NAMALWA (cell line): ENCODE data around the gene OR51A2.
"Not testable (repeated sequence)": the region's sequence is repeated elsewhere in the genome, so short reads cannot be mapped to it uniquely, and the experiment has no call there.

ENCODE experiments used
- DNase-seq: peaks from one replicate; pipeline ENCODE4 v3.0.0-alpha.2; 2015; ENCODE audit warnings: low spot score

OR51A2 gene, protein sequence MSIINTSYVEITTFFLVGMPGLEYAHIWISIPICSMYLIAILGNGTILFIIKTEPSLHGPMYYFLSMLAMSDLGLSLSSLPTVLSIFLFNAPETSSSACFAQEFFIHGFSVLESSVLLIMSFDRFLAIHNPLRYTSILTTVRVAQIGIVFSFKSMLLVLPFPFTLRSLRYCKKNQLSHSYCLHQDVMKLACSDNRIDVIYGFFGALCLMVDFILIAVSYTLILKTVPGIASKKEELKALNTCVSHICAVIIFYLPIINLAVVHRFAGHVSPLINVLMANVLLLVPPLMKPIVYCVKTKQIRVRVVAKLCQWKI

DNA sequence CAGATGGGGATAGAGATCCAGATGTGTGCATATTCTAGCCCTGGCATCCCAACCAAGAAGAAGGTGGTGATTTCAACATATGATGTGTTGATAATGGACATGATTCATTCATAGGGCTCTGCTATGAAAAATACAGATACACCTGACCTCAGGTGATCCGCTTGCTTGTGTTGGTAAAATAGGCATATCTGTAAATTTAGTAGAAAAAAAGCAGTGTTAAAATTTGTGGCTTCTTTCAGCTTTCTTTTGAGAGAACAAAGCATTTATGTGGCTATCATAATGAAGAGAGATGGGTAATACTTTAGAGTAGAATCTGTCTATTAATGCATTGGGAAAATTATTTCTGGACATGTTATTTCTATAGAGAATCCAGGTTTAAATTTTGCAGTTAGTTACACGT, at the start of gene OR51A2:
TSS of gene OR51A2 (minus strand) at position 101 of the 400 bp plus-strand sequence. CDS start at position 101, 0 bp downstream.
- DNase-seq = not testable (repeated sequence)

DNA sequence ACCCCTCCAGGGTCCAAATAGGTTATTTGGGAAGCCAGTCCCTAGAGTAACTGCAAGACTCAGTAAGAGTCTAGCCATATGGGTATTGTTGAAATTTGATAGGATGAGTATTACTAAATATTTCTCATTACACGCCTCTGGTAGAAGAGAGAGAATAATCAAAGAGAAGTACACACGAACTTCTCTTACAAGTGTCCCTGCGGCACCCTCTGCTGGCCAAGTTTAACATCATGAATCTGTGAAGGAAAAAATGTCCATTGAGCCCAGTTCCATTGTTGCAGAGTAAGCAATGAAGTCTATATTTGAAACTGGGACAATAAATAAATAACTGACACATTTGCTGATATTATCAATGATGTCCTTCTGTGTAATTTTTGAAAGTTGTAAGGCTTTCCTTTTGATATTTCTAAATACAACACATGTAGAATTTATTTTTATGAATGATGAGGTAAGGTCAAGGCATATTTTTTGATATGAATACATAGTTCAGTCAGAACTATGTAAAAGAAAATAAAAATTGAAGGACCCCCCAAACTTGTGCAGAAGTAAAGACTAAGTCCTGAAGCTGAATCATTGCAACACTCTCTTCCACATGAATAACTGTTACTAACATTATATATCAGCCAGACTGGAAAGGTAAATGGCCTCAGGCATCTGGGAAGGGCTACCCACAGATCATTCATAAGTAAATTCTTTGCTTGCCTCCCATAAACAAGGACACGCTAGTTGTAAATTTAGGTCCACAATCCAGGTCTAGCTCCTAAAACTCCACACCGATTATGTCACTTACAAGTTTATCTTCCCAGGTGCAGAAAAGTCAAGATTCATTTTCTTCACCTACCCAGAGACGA, 49.1 kb upstream of the OR51A2 start:
- DNase-seq = peak; percentile 64

DNA sequence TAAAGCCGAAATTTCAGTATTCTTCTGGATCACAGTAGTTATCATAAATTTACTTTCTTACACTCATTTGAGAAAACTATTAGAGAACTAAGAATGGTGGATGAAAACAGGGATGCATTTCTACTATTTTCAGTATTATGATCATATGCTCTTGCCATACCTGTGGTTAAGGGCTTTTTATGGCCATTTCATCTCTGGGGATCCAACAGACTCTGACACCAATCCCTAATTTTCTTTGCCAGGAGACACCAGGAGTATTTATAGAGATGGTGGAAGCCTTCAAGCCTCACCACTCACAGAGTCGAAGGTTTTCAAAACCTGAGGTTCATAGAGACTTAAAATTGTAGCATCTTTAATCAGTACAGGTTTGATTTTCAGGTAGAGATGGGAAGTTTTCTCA, 39.0 kb upstream of the OR51A2 start, which contains the start of gene OR51L1:
TSS of gene OR51L1 (plus strand) at position 301 of the 400 bp plus-strand sequence. CDS start 4,132 bp downstream, outside the sequence.
- no peak for DNase-seq

DNA sequence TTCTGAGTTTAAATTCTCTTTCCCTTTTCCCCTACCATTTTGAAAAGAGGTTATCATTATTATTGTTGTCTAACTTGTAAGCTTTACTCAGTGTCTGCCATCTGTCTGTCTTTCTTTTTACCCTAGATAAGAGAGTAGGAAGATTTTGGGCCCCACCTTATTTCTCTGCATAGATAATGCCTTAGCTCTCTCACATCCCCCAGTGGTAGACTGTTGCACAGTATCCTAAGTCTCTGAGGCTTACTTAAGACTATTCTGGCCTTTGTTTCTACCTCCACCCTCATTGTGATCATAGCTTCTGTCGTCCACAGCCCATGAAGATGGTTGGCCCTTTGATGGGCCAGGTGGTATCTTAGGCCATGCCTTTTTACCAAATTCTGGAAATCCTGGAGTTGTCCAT, 35.5 kb upstream of the OR51A2 start:
- peak; percentile 23 for DNase-seq

DNA sequence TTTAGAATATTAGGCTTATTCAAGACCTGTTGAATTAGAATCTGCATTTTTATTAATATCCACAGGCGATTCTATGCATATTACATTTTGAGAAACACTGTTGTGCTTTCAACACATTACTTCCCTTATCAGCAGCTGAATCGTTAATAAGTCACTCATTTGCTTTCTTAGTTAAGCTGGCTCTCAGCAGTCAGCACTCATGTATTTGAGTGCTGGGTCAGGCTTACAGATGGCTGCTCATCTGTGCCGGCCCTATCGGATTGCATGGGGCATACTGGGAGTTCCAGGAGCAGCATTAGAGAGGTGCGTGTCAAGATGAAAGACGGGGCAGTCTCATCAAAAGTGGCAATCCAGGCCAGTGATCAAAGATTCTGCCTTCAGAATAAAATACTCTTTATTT, 28.3 kb upstream of the OR51A2 start:
- DNase-seq = no peak

DNA sequence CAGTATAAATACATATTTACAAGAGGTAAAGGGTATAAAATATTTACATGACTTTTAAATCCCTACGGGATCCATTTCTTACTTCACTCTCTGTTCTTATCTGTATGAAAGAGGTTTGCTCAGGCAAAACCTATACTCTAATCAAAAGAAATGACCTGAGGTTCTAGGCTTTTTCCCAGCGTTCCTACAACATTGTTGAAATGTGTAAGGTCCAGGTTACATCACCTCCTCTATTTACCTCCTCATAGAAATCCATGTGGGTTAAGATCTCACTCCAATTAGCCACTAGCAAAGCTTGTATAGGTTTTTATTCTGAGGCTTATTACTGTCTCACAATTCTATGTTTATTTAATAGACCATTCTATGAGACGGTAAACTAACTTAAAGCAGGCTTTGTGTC, 27.2 kb upstream of the OR51A2 start:
- no peak for DNase-seq

DNA sequence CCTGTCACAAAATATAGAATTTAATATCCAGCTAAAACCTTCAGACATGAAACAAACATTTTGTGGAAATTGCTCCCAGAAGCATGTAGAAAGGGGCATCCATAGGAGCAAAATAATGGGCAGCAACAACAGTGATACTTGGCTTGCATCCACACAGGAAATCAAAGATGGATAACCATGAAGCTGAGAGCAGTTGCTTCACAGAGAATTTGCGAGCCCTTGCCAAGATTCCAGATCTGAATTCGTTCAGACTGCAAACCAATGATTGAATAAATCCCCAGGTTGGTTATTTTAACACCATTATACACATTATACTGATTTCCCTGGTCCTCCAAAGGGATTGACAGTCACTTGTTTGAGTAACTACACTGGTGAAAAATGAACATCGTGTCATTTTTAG, 23.5 kb upstream of the OR51A2 start:
- DNase-seq = no peak

DNA sequence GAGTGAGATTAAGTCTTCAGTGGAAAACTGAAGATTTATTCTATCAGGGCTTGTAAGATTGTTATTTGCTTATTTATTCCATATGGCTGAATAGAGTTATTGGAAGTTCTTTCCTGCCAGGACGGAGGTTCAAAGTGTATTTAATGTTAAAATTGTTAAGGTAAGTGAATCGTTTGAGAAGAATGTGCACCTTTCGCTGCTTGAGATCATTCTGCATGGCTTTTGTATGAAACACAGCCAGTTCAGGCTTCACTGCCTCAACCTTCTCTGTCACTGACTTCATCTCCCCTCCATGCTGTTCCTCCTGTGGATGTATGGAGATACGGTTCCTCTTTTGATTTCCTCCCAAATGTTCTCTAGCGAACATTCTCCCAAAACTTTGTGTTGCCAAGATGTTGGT, 19.9 kb upstream of the OR51A2 start:
- no peak for DNase-seq

DNA sequence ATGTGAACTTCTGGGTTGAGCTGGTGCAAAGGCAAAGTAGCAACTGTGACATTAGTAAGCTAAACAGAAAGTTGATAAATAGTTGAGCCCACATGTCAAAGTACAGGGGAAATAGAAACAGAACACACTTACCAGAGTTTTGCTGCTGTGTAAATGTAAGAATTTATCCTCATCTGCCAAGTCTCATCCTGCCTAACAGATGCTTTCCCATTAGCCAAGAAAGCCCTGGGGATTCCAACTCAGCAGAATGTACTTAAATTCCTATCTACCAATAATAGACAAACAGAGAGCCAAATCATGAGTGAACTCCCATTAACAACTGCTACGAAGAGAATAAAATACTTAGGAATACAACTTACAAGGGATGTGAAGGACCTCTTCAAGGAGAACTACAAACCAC, 7.3 kb upstream of the OR51A2 start:
- DNase-seq = no peak

DNA sequence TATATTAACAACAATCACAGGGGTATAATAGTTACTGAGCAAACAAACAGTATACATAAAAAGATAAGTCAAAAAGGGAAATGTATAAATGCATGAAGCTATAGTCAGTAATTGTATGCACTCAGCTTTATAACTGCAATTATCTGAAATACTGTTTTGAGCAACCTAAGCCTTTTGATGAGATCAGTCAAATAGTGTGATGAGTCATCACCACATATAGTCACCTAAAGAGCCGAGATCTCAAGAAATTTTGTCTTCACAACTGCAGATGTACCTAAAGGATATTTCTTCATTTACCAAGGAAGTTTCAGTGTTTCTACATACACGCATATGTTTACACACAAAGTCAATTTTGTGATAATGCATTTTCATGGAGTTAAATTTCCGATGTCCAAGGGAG, 5.4 kb upstream of the OR51A2 start:
- DNase-seq = no peak

DNA sequence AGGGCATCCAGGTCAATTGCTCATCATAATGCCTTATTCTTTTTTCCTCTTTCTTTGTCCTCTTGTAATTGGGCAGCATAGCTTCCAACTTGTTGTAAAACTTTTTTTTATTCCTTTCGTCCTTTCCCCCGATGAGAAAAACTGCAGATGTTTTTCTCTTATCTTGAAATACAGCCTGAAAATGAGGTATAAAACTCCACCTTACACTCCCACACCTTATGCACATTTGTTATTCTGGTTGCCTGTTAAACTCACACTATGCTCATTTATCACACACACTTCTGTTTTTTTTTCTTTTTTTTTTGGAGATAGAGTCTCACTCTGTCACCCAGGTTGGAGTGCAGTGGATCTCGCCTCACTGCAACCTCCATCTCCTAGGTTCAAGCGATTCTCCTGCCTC, 1.9 kb upstream of the OR51A2 start:
- DNase-seq = no peak

DNA sequence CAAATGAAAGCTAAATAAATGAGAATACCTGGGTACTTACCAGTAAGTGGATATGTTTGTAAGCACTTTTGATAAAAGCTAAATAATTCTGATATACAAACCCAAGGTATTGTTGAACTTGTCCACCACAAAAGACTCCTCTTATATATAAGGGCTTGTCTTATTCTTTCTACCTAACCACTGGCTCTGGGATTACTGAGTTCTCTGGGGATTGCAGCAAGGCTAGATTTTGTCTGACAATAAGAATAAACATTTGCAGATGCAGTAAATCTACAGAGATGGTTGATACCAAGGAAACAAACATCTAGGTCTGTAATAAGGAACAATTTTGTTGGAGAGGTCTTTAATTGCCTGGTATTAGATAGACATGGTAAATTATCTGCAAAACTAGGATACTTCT, 8.0 kb downstream of the OR51A2 start, which contains the start of gene OR51A4:
TSS of gene OR51A4 (minus strand) at position 101 of the 400 bp plus-strand sequence. CDS start 505 bp downstream, outside the sequence.
- no peak for DNase-seq

DNA sequence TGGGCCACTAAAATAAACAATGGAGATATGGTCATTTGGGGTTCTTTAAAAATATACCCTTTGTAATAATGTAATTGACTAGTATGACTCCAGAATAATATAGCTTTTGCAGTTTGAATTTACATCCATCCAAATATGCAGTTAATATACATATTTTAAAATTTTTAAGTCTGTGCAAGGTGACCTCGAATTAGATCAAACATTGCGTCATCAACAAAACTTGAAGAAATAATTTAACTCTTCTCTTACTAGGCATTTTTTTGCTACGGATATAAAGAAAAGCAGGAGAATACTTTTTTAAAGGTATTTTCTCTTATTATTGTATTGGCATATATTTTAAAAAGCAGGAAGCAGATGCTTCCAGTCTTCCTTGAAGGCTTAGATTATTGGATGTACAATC, 18.8 kb downstream of the OR51A2 start:
- DNase-seq = no peak

DNA sequence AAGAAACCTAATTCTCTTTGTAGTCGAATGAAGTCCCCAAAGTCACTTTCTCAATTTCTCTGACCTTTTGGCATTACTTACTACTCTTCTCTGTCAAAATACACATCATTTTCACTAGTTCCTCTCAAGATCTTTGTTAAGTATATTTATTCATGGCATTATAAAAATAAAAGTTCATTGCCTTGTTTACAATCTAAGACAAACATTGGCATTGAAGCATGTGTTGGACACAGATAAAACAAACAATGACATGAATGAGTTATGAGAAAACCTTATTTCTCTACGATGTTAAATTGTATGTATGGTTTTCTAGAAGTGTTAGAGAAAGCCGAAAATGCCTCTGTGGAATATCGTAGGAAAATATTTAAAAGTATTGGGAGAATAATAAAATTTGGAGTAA, 22.8 kb downstream of the OR51A2 start:
- DNase-seq = no peak

DNA sequence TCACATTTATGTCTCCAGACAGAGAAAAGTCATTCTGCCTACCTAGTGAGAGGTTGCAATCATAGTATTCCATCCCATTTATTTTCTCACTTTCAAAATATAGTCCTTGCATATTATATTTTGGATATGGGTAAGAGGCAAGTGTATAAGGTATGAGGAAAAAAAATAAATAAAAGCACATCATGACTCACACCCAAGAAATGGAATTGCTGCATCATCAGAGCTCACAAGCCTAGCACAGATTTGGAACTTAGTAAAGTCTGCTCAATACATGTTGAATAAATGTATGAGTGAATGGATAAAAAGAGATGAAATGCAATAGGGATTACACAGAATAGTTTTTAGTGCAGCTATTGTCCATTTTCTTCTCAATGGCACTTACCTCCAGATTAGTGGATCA, 28.9 kb downstream of the OR51A2 start:
- no peak for DNase-seq

DNA sequence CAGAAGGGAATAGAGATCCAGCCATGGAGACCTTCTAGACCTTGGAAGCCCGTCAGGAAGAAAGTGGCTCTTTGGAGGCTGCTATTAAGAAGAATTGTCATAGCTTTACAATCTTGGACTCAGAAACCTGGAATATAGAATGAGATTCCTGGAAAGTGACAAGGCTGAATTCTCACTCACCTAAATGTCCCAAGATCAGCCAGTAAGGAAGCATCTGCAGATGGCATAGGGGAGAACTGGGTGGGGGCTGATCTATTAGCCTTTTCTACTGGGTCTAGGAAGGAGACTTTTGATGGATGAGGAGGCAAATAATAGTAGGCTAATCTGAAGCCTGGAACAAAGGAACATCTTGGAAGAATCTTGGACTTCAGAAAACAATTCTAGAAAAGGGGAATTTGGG, 31.3 kb downstream of the OR51A2 start, which contains the start of gene OR51G1:
TSS of gene OR51G1 (minus strand) at position 101 of the 400 bp plus-strand sequence. CDS start at position 101, 0 bp downstream.
- DNase-seq = no peak

DNA sequence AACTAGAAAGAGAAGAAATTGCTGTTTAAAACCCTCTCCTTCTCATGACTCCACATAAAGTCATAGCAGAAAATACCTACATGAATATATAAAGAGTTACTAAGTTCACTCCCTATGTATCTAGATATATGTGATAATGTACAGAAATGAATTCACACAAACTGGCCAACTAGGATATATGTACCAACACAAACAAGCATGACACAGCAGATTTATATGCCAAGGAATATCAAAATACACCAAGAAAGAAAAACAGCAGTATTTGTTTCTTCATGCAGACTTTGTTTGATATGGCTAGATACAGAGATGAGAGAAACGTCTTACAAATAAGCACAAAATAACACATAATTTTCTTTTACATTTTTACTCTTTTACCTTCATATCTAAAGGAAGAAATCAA, 33.2 kb downstream of the OR51A2 start:
- no peak for DNase-seq

DNA sequence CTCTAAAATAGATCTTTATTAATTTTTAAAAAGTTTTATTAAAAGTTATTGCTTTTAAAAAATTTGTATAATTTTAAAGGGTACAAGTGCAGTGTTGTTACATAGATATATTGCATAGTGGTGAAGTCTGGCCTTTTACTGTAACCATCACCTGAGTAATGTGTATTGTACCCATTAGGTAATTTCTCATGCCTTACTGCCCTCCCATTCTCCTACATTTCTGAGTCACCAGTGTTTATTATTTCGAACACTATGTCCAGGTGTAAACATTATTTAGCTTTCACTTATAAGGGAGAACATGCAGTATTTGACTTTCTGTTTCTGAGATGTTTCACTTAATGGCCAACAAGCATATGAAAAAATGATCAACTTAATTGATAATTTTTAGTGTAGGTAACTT, 33.7 kb downstream of the OR51A2 start:
- no peak for DNase-seq

DNA sequence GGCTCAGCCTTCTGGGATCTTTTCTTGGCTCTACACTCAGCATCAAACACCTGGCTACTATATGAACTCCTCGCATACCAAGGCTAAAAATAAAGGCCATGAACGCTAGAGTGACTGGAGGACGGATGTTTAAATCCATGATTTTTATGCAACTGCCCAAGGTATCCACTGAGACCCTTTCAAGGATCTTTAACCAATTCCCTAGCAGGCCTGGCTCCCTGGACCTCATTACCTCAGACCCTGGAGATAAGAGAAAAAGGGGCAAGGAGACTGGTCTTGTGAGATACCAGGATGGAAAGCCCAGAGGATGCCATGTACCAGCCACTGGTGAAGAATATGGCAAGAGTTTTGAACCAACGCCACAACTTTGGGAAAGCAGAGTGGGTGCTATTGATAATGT, 36.3 kb downstream of the OR51A2 start, which contains the start of gene OR51G2:
TSS of gene OR51G2 (minus strand) at position 101 of the 400 bp plus-strand sequence. CDS start 3,687 bp downstream, outside the sequence.
- DNase-seq = no peak

DNA sequence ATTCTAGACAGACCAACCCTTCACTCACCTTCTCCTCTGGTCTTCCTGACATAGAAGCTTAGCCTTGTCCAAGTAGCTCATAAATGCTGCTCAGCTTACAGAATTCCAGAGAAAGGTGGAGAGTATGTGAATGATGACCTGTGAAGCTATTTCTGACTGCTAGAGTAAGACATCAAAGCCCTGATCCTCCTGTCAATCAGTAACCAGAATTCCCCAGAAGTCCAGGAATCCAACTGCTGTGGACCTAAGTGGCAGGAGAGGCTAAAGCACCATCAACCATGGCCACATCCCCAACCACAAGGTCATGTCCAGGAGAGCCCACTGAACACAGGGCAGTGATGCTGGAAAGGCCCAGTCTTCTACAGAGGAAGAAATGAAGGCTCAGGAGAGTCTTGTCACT, 38.9 kb downstream of the OR51A2 start:
- DNase-seq = no peak
